Endothelial cell (in vitro differentiated cells): ENCODE results near the gene ADAMTSL1. TPM values are rescaled to one million over a fixed set of nuclear protein-coding genes. Genes with fewer than 3 reads are reported as not detected.

Experiments used
- DNase-seq: peaks from one replicate; pipeline ENCODE4 v3.0.0; 2021; ENCODE audit warnings: low spot score
- H3K27ac Mint-ChIP-seq: one replicate; pipeline ENCODE4 v1.8.0; 2021; ENCODE audit warnings: mixed read lengths, inconsistent platforms; ENCODE audit not compliant: unreplicated experiment
- H3K27me3 Mint-ChIP-seq: one replicate; pipeline ENCODE4 v1.8.0; 2021; ENCODE audit warnings: mild to moderate bottlenecking, moderate library complexity, mixed read lengths, inconsistent platforms; ENCODE audit not compliant: unreplicated experiment
- H3K36me3 Mint-ChIP-seq: one replicate; pipeline ENCODE4 v1.8.0; 2021; ENCODE audit warnings: mild to moderate bottlenecking, low read depth, mixed read lengths, inconsistent platforms; ENCODE audit not compliant: unreplicated experiment
- H3K4me1 Mint-ChIP-seq: one replicate; pipeline ENCODE4 v1.8.0; 2021; ENCODE audit warnings: mild to moderate bottlenecking, mixed read lengths, inconsistent platforms; ENCODE audit not compliant: unreplicated experiment
- H3K4me3 Mint-ChIP-seq: one replicate; pipeline ENCODE4 v1.8.0; 2021; ENCODE audit warnings: mild to moderate bottlenecking, mixed read lengths, inconsistent platforms; ENCODE audit not compliant: unreplicated experiment
- H3K9me3 Mint-ChIP-seq: one replicate; pipeline ENCODE4 v1.8.0; 2021; ENCODE audit warnings: mixed read lengths, inconsistent platforms; ENCODE audit not compliant: unreplicated experiment
- total RNA-seq: library from RNA; stranded (reverse); fragmentation: NEBNext Ultra II Directional; extraction: Animal tissue kit (Norgen Biotek cat#: 25700); gene quantifications from one replicate; pipeline ENCODE4 v1.2.1, GENCODE V29; 2021; ENCODE audit not compliant: unreplicated experiment
- TF ChIP-seq, protein P1 (sequence below): fragments of 200-600 bp; sonication (generic); IDR thresholded peaks from one replicate; pipeline ENCODE4 v1.5.0; 2021; ENCODE audit warnings: antibody characterized with exemption; ENCODE audit not compliant: unreplicated experiment

Gene ADAMTSL1
- total RNA-seq, 1 donor from 2014 or later = 18.2 TPM

GRCh38 chr9:18555105-18555883 lies 81.3 kb downstream of the ADAMTSL1 start:
- peaks cover 3% of the 10 kb centered on the region for H3K36me3 Mint-ChIP-seq
- peaks cover 4% of the 10 kb centered on the region for H3K4me1 Mint-ChIP-seq
- no peak for DNase-seq
- no peaks in the 10 kb centered on the region for H3K27me3 Mint-ChIP-seq
- H3K9me3 Mint-ChIP-seq = peaks cover 6% of the 10 kb centered on the region
- no peak overlapping the region for H3K4me3 Mint-ChIP-seq
- no peak overlapping the region for H3K27ac Mint-ChIP-seq
- TF ChIP-seq, protein P1, sequence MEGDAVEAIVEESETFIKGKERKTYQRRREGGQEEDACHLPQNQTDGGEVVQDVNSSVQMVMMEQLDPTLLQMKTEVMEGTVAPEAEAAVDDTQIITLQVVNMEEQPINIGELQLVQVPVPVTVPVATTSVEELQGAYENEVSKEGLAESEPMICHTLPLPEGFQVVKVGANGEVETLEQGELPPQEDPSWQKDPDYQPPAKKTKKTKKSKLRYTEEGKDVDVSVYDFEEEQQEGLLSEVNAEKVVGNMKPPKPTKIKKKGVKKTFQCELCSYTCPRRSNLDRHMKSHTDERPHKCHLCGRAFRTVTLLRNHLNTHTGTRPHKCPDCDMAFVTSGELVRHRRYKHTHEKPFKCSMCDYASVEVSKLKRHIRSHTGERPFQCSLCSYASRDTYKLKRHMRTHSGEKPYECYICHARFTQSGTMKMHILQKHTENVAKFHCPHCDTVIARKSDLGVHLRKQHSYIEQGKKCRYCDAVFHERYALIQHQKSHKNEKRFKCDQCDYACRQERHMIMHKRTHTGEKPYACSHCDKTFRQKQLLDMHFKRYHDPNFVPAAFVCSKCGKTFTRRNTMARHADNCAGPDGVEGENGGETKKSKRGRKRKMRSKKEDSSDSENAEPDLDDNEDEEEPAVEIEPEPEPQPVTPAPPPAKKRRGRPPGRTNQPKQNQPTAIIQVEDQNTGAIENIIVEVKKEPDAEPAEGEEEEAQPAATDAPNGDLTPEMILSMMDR = no peak

GRCh38 chr9:18564018-18564880 lies 90.3 kb downstream of the ADAMTSL1 start:
- H3K4me1 Mint-ChIP-seq = no peaks in the 10 kb centered on the region
- no peak overlapping the region for H3K27ac Mint-ChIP-seq
- H3K9me3 Mint-ChIP-seq = peaks cover 6% of the 10 kb centered on the region
- TF ChIP-seq, protein P1 = no peak
- DNase-seq = no peak
- no peaks in the 10 kb centered on the region for H3K36me3 Mint-ChIP-seq
- no peak overlapping the region for H3K4me3 Mint-ChIP-seq
- no peaks in the 10 kb centered on the region for H3K27me3 Mint-ChIP-seq

DNA sequence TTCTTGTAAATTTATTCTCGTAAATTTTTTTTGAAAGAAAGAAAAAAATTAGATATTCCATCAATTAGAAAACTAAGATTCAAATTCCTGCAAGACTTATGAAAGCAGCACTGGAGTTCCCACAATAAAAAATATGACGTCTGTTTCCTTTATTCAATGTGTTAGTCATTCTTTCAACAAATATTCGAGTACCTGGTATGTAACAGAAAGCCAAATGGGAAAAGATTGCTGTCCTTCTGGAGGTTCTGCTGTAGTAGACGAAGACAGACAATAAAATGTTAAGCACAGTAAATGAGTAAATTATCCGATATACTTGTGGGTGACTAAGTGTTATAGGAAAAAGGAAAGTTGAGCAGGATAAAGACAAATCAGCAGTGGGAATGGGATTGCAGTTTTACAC lies 92.2 kb downstream of the ADAMTSL1 start:
- H3K36me3 Mint-ChIP-seq = no peaks in the 10 kb centered on the region
- no peak overlapping the region for H3K27ac Mint-ChIP-seq
- TF ChIP-seq, protein P1 = no peak
- no peak overlapping the region for H3K4me3 Mint-ChIP-seq
- H3K4me1 Mint-ChIP-seq = no peaks in the 10 kb centered on the region
- no peaks in the 10 kb centered on the region for H3K9me3 Mint-ChIP-seq
- no peak for DNase-seq
- no peaks in the 10 kb centered on the region for H3K27me3 Mint-ChIP-seq

GRCh38 chr9:18568973-18569372 lies 95.0 kb downstream of the ADAMTSL1 start:
- Mint-ChIP-seq H3K27me3 (no peaks in the 10 kb centered on the region), H3K4me3 (no peak overlapping the region), H3K4me1 (no peaks in the 10 kb centered on the region), H3K36me3 (no peaks in the 10 kb centered on the region), H3K27ac (no peak overlapping the region), H3K9me3 (no peaks in the 10 kb centered on the region)
- no peak for DNase-seq
- TF ChIP-seq, protein P1 = no peak
